Uterus (tissue), 4 donors: ENCODE data around the gene ARID3B. TPM values are rescaled to one million over a fixed set of nuclear protein-coding genes. Genes with fewer than 3 reads are reported as not detected.
"Not testable (repeated sequence)": the region's sequence is repeated elsewhere in the genome, so short reads cannot be mapped to it uniquely, and the experiment has no call there.

Experiments used
- DNase-seq, 2 donors: peaks; one replicate each; pipeline ENCODE4 v3.0.0-alpha.2; 2019 to 2020
- H3K27ac ChIP-seq, 2 donors: fragments of 200-600 bp; sonication (generic); 1 replicate in 1 of 2; 2 replicates in 1 of 2; pipeline ENCODE4 v1.5.1; 2016 to 2018
- H3K27me3 ChIP-seq, 2 donors: fragments of 200-600 bp; sonication (generic); one replicate each; pipeline ENCODE4 v1.5.1; 2018 to 2019; ENCODE audit warnings: control low read depth in 1 of 2
- H3K36me3 ChIP-seq, 2 donors: fragments of 200-600 bp; sonication (generic); one replicate each; pipeline ENCODE4 v1.5.1; 2019; ENCODE audit warnings: control low read depth in 1 of 2
- H3K4me1 ChIP-seq, 2 donors: fragments of 200-600 bp; sonication (generic); one replicate each; pipeline ENCODE4 v1.5.1; 2018 to 2019; ENCODE audit warnings: control low read depth in 1 of 2
- H3K4me3 ChIP-seq, 2 donors: fragments of 200-600 bp; sonication (generic); 1 replicate in 1 of 2; 2 replicates in 1 of 2; pipeline ENCODE4 v1.5.1; 2018 to 2019; ENCODE audit warnings: mild to moderate bottlenecking in 1 of 2
- H3K9me3 ChIP-seq, 2 donors: fragments of 200-600 bp; sonication (generic); one replicate each; pipeline ENCODE4 v1.5.1; 2019; ENCODE audit warnings: control low read depth in 1 of 2
- CTCF ChIP-seq, 4 experiments: fragments of 200-600 bp in 2 of 4; fragments of 450-650 bp in 2 of 4; sonication (generic) in 2 of 4; IDR thresholded peaks; one replicate each; pipeline ENCODE4 v1.5.1; 2016 to 2019; ENCODE audit warnings: antibody characterized with exemption in 4 of 4, mild to moderate bottlenecking in 2 of 4, moderate library complexity in 1 of 4
- POLR2A ChIP-seq, 2 donors: fragments of 450-650 bp; IDR thresholded peaks; one replicate each; pipeline ENCODE4 v1.6.1; 2016; ENCODE audit warnings: antibody characterized with exemption in 2 of 2, mild to moderate bottlenecking in 1 of 2, moderate library complexity in 1 of 2
- intact Hi-C: fragments of 100-400 bp; cut with DNase I; formaldehyde crosslinking; loops from one replicate; pipeline ENCODE4 v1.15.1; 2023; ENCODE audit warnings: low total_unique reads
- total RNA-seq, 4 donors: library from RNA; depleted of rRNA in 3 of 4; stranded (reverse); fragments of >200 nt in 3 of 4; gene quantifications; one replicate each; pipeline versions ENCODE4 v1.1.0 to v1.2.4, GENCODE V29; 2014 to 2023
- donor health status: DM: yes; HTN: yes; CAD: no.

Gene ARID3B
- total RNA-seq, 4 donors from 2014 or later, result 1.5 to 8.8 (median 3.7) TPM

GRCh38 chr15:74626752-74627692, 86.0 kb downstream of the ARID3B start:
- no peak for DNase-seq
- H3K4me1 ChIP-seq, result no peaks in the 10 kb centered on the region
- H3K36me3 ChIP-seq, result no peaks in the 10 kb centered on the region
- no peaks in the 10 kb centered on the region for H3K27me3 ChIP-seq
- intact Hi-C loops, result loop anchor here (10.0 kb wide), 1 partner anchor 252 kb away; no protein-coding TSS in a partner anchor
- H3K9me3 ChIP-seq, result no peaks in the 10 kb centered on the region
- H3K4me3 ChIP-seq, result no peak overlapping the region
- no peak for TF ChIP-seq POLR2A (IDR thresholded peaks at IDR 0.05)
- TF ChIP-seq CTCF (IDR thresholded peaks at IDR 0.05), result no peak
- no peak overlapping the region for H3K27ac ChIP-seq

GRCh38 chr15:74627766-74628165, 86.7 kb downstream of the ARID3B start:
- DNase-seq, result no peak
- intact Hi-C loops, result loop anchor here (10.0 kb wide), 1 partner anchor 253 kb away; no protein-coding TSS in a partner anchor
- no peaks in the 10 kb centered on the region for H3K27me3 ChIP-seq
- H3K27ac ChIP-seq, result no peak overlapping the region
- H3K4me1 ChIP-seq, result no peaks in the 10 kb centered on the region
- H3K36me3 ChIP-seq, result no peaks in the 10 kb centered on the region
- H3K9me3 ChIP-seq, result no peaks in the 10 kb centered on the region
- no peak overlapping the region for H3K4me3 ChIP-seq
- TF ChIP-seq CTCF (IDR thresholded peaks at IDR 0.05), result no peak
- no peak for TF ChIP-seq POLR2A (IDR thresholded peaks at IDR 0.05)

GRCh38 chr15:74628199-74628598, 87.2 kb downstream of the ARID3B start:
- intact Hi-C loops, result loop anchor here (10.0 kb wide), 1 partner anchor 253 kb away; no protein-coding TSS in a partner anchor
- no peak overlapping the region for H3K4me3 ChIP-seq
- TF ChIP-seq CTCF (IDR thresholded peaks at IDR 0.05), result no peak
- no peak for TF ChIP-seq POLR2A (IDR thresholded peaks at IDR 0.05)
- H3K27me3 ChIP-seq, result no peaks in the 10 kb centered on the region
- no peak for DNase-seq
- H3K36me3 ChIP-seq, result no peaks in the 10 kb centered on the region
- H3K9me3 ChIP-seq, result no peaks in the 10 kb centered on the region
- H3K27ac ChIP-seq, result no peak overlapping the region
- H3K4me1 ChIP-seq, result no peaks in the 10 kb centered on the region

- H3K36me3 ChIP-seq, result no peaks in the 10 kb centered on the region
- H3K4me1 ChIP-seq, result no peaks in the 10 kb centered on the region
- no peak overlapping the region for H3K27ac ChIP-seq
- H3K4me3 ChIP-seq, result no peak overlapping the region
- TF ChIP-seq POLR2A (IDR thresholded peaks at IDR 0.05) (no peak), CTCF (IDR thresholded peaks at IDR 0.05) (no peak)
- no peak for DNase-seq
- H3K27me3 ChIP-seq, result no peaks in the 10 kb centered on the region
- H3K9me3 ChIP-seq, result no peaks in the 10 kb centered on the region
- intact Hi-C loops, result loop anchor here (10.0 kb wide), 1 partner anchor 254 kb away; no protein-coding TSS in a partner anchor
These were observed 87.9 kb downstream of the ARID3B start for GRCh38 chr15:74628949-74629348.

GRCh38 chr15:74629696-74630095, 88.7 kb downstream of the ARID3B start:
- not testable (repeated sequence) for H3K4me1 ChIP-seq, H3K36me3 ChIP-seq, H3K4me3 ChIP-seq, H3K9me3 ChIP-seq, H3K27ac ChIP-seq, DNase-seq, H3K27me3 ChIP-seq
- intact Hi-C loops, result loop anchor here (5.0 to 10.0 kb wide), 2 partner anchors 138 to 255 kb away; no protein-coding TSS in a partner anchor
